Neural cell (in vitro differentiated cells): ENCODE results near the gene CTDP1.

Source experiments
- EZH2 ChIP-seq: fragments of 200-600, 300-800 bp; shearing (Covaris generic), sonication (generic); IDR thresholded peaks from 2 replicates; pipeline ENCODE4 v1.6.1; 2014; ENCODE audit warnings: antibody characterized with exemption, low read length, borderline replicate concordance, mild to moderate bottlenecking; ENCODE audit not compliant: insufficient read depth, poor library complexity, severe bottlenecking
- POLR2AphosphoS5 ChIP-seq: IDR thresholded peaks from 2 replicates; pipeline ENCODE4 v1.6.1; 2012

DNA sequence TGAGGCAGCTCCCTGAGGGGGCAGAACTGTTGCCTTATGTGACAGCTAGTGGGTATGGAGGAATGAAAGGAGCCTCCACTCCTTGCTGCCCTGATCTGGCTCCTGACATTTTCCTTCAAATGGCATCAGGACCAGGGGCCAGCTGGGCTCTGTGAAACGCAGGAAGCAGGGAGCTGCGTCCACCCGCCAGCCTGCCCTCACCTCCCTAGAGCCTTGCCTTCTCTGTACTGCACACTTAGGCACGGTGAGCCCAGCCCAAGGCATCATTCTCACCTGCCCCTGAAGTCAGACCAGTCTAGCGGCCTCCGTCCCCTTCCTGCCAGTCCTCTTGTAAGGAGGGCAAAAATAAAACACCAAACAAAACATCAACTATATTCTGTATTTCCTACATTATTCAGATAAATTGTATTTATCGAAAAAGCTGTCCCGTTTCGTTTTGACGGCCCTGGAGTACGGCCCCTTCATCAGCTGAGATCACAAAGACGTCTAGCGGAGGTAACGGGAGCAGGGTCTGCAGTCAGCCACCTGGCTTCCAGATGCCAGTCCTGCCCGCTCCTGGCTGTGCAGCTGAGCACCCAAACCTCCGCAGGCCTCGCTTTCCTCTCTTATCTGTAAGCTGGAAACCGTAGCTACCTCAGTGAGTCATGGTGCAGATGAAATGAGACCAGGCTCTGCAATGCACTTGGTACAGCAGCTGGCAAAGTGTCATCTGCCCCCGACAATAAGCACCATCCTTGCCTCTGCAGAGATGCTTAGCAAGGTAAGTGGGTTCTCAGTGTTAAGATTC lies 6.9 kb upstream of the CTDP1 start:
- TF ChIP-seq POLR2AphosphoS5, result no peak
- TF ChIP-seq EZH2, result no peak
